H9 (cell line): ENCODE results near the gene MAP3K12. TPM values are rescaled to one million over a fixed set of nuclear protein-coding genes. Genes with fewer than 3 reads are reported as not detected.

Source experiments
- DNase-seq: peaks from one replicate; pipeline ENCODE4 v3.0.0-alpha.2; 2017
- H2AFZ ChIP-seq: one replicate; pipeline ENCODE4 v1.6.1; 2013; ENCODE audit warnings: mild to moderate bottlenecking, low read length, control low read depth, moderate library complexity
- H2AK5ac ChIP-seq: 2 replicates; pipeline ENCODE4 v1.6.1; 2013; ENCODE audit warnings: low read length, control low read depth, mixed read lengths; ENCODE audit not compliant: insufficient read length
- H2BK120ac ChIP-seq: one replicate; pipeline ENCODE4 v1.6.1; 2013; ENCODE audit warnings: low read depth, mild to moderate bottlenecking, low read length, control low read depth, inconsistent platforms; ENCODE audit not compliant: poor library complexity, severe bottlenecking
- H2BK12ac ChIP-seq: 2 replicates; pipeline ENCODE4 v1.6.1; 2013; ENCODE audit warnings: low read length, control low read depth, mixed read lengths, low read depth; ENCODE audit not compliant: insufficient read length
- H2BK15ac ChIP-seq: 2 replicates; pipeline ENCODE4 v1.6.1; 2013; ENCODE audit warnings: low read depth, low read length, control low read depth
- H2BK20ac ChIP-seq: one replicate; pipeline ENCODE4 v1.6.1; 2013; ENCODE audit warnings: low read depth, mild to moderate bottlenecking, low read length, control low read depth, inconsistent platforms; ENCODE audit not compliant: poor library complexity, severe bottlenecking
- H2BK5ac ChIP-seq: 2 replicates; pipeline ENCODE4 v1.6.1; 2013; ENCODE audit warnings: low read length, control low read depth, mixed read lengths; ENCODE audit not compliant: insufficient read length
- H3K14ac ChIP-seq: 2 replicates; pipeline ENCODE4 v1.6.1; 2013; ENCODE audit warnings: low read length, control low read depth; ENCODE audit not compliant: insufficient read depth
- H3K18ac ChIP-seq: 2 replicates; pipeline ENCODE4 v1.6.1; 2013; ENCODE audit warnings: low read depth, mild to moderate bottlenecking, mixed read lengths, low read length, control low read depth; ENCODE audit not compliant: insufficient read length
- H3K23ac ChIP-seq: 2 replicates; pipeline ENCODE4 v1.6.1; 2013; ENCODE audit warnings: low read length, control low read depth, mixed read lengths, low read depth; ENCODE audit not compliant: insufficient read length
- H3K23me2 ChIP-seq: 2 replicates; pipeline ENCODE4 v1.6.1; 2013; ENCODE audit warnings: low read depth, mild to moderate bottlenecking, mixed read lengths, low read length, control low read depth; ENCODE audit not compliant: insufficient read length, poor library complexity, severe bottlenecking
- H3K27ac ChIP-seq: 2 replicates; pipeline ENCODE4 v1.5.1; 2013; ENCODE audit warnings: low read length, control low read depth, mixed read lengths, low read depth; ENCODE audit not compliant: insufficient read length
- H3K27me3 ChIP-seq: 2 replicates; pipeline ENCODE4 v1.6.1; 2013; ENCODE audit warnings: low read length, control low read depth, inconsistent platforms; ENCODE audit not compliant: insufficient read depth
- H3K4ac ChIP-seq: 2 replicates; pipeline ENCODE4 v1.6.1; 2013; ENCODE audit warnings: low read depth, mild to moderate bottlenecking, control low read depth, inconsistent platforms, low read length, moderate library complexity
- H3K4me1 ChIP-seq: 2 replicates; pipeline ENCODE4 v1.6.1; 2013; ENCODE audit warnings: low read length, control low read depth, inconsistent platforms; ENCODE audit not compliant: insufficient read depth
- H3K4me2 ChIP-seq: 2 replicates; pipeline ENCODE4 v1.6.1; 2013; ENCODE audit warnings: low read length, control low read depth, mixed read lengths; ENCODE audit not compliant: insufficient read length, insufficient read depth
- H3K56ac ChIP-seq: 2 replicates; pipeline ENCODE4 v1.6.1; 2013; ENCODE audit warnings: low read depth, mild to moderate bottlenecking, mixed read lengths, low read length, control low read depth; ENCODE audit not compliant: insufficient read length
- H3K79me1 ChIP-seq: 2 replicates; pipeline ENCODE4 v1.6.1; 2013; ENCODE audit warnings: low read depth, mild to moderate bottlenecking, moderate library complexity, low read length, control low read depth, inconsistent platforms; ENCODE audit not compliant: insufficient read depth, poor library complexity, severe bottlenecking
- H3K79me2 ChIP-seq: 2 replicates; pipeline ENCODE4 v1.6.1; 2013; ENCODE audit warnings: low read length, control low read depth, inconsistent platforms; ENCODE audit not compliant: insufficient read depth
- H3K9ac ChIP-seq: 2 replicates; pipeline ENCODE4 v1.6.1; 2013; ENCODE audit warnings: low read length, control low read depth, mixed read lengths; ENCODE audit not compliant: insufficient read length; ENCODE audit errors: extremely low read depth
- H3K9me3 ChIP-seq: one replicate; pipeline ENCODE4 v1.6.1; 2013; ENCODE audit warnings: low read depth, low read length, inconsistent platforms; ENCODE audit not compliant: control insufficient read depth
- H3T11ph ChIP-seq: one replicate; pipeline ENCODE4 v1.6.1; 2013; ENCODE audit warnings: mild to moderate bottlenecking, low read length, control low read depth, inconsistent platforms
- H4K20me1 ChIP-seq: one replicate; pipeline ENCODE4 v1.6.1; 2013; ENCODE audit not compliant: control insufficient read depth, insufficient read length, insufficient read depth
- H4K5ac ChIP-seq: 2 replicates; pipeline ENCODE4 v1.6.1; 2013; ENCODE audit warnings: low read depth, mild to moderate bottlenecking, mixed read lengths, low read length, control low read depth; ENCODE audit not compliant: insufficient read length
- H4K8ac ChIP-seq: replicated peaks from 2 replicates; pipeline ENCODE4 v1.6.1; 2013; ENCODE audit warnings: low read length, control low read depth, mixed read lengths, low read depth; ENCODE audit not compliant: insufficient read length
- H4K91ac ChIP-seq: 2 replicates; pipeline ENCODE4 v1.6.1; 2013; ENCODE audit warnings: low read depth, mild to moderate bottlenecking, moderate library complexity, mixed read lengths, low read length, control low read depth; ENCODE audit not compliant: insufficient read length
- H3K27ac Mint-ChIP-seq, 3 experiments: 2 replicates in 2 of 3; 3 replicates in 1 of 3; pipeline ENCODE4 v1.8.0; 2020 to 2021; ENCODE audit warnings: mixed read lengths in 3 of 3, mild to moderate bottlenecking in 1 of 3, moderate library complexity in 1 of 3
- H3K27me3 Mint-ChIP-seq: 2 replicates; pipeline ENCODE4 v1.8.0; 2021; ENCODE audit warnings: low read depth, mild to moderate bottlenecking, moderate library complexity, mixed read lengths
- H3K36me3 Mint-ChIP-seq, 3 experiments: 2 replicates in 2 of 3; 3 replicates in 1 of 3; pipeline ENCODE4 v1.8.0; 2020 to 2021; ENCODE audit warnings: low read depth in 3 of 3, mixed read lengths in 3 of 3; ENCODE audit not compliant: insufficient read depth in 1 of 3
- H3K4me1 Mint-ChIP-seq, 2 experiments: 2 replicates each; pipeline ENCODE4 v1.8.0; 2020; ENCODE audit warnings: mixed read lengths in 2 of 2
- H3K4me3 Mint-ChIP-seq, 2 experiments: 2 replicates in 1 of 2; 3 replicates in 1 of 2; pipeline ENCODE4 v1.8.0; 2020 to 2021; ENCODE audit warnings: mild to moderate bottlenecking in 2 of 2, mixed read lengths in 2 of 2, moderate library complexity in 1 of 2
- H3K9me3 Mint-ChIP-seq, 2 experiments: 2 replicates in 1 of 2; 3 replicates in 1 of 2; pipeline ENCODE4 v1.8.0; 2020; ENCODE audit warnings: mild to moderate bottlenecking in 2 of 2, mixed read lengths in 2 of 2, moderate library complexity in 1 of 2
- WGBS: extraction: QIAGEN DNeasy Blood & Tissue Kit; methylation state at CpG from one replicate; pipeline ENCODE4 v1.1.7; 2013; ENCODE audit warnings: missing lambda C conversion rate, low lambda C conversion rate, mixed read lengths; ENCODE audit not compliant: insufficient read length; ENCODE audit errors: extremely low coverage; 5-methylcytosine and 5-hydroxymethylcytosine counted together
- total RNA-seq: library from RNA; stranded (reverse); gene quantifications from 2 replicates; pipeline ENCODE4 v1.2.1, GENCODE V29; 2021
- TF ChIP-seq, protein P1 (sequence below): fragments of 200-600 bp; sonication (generic); conservative IDR thresholded peaks from 3 replicates; pipeline ENCODE4 v1.8.0; 2021; ENCODE audit warnings: antibody characterized with exemption, mild to moderate bottlenecking

MAP3K12 gene
- total RNA-seq, 1 experiment from 2014 or later: 22.3 TPM

DNA sequence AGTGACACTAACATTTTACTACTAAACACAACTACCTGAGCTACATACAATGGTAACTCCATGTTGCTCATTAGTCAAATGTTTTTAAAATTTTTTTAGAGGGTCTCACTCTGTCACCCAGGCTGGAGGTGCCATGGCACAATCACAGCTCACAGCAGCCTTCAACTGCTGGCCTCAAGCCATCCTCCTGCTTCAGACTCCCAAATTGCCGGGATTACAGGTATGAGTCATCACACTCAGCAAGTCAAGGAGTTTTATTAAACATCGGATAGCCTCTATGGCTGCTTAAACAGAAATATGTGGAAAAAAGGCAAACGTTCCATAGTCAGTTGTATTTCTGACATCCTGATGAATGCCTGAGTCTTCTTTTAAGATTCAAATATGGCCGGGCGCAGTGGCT lies 19.1 kb upstream of the MAP3K12 start:
- no peak overlapping the region for H3K14ac ChIP-seq
- H3K79me2 ChIP-seq: no peaks in the 10 kb centered on the region
- no peak overlapping the region for H2BK120ac ChIP-seq
- Mint-ChIP-seq H3K27me3 (no peaks in the 10 kb centered on the region), H3K9me3 (no peaks in the 10 kb centered on the region), H3K4me1 (peaks cover 0 to 8% of the 10 kb centered on the region in 2 experiments; a peak in 3 of 4 replicates), H3K4me3 (no peak overlapping the region), H3K27ac (no peak overlapping the region), H3K36me3 (peaks cover 9 to 56% (median 16%) of the 10 kb centered on the region in 3 experiments; a peak in 6 of 7 replicates)
- H3K56ac ChIP-seq: no peak overlapping the region
- no peak overlapping the region for H2AK5ac ChIP-seq
- no peak overlapping the region for H3T11ph ChIP-seq
- H2BK12ac ChIP-seq: no peak overlapping the region
- H3K4ac ChIP-seq: no peak overlapping the region
- no peak overlapping the region for H2AFZ ChIP-seq
- no peaks in the 10 kb centered on the region for H3K79me1 ChIP-seq
- no peaks in the 10 kb centered on the region; the same call in 1 of the 2 replicates for H3K4me1 ChIP-seq
- no peaks in the 10 kb centered on the region for H3K27me3 ChIP-seq
- H4K8ac ChIP-seq: no peak overlapping the region
- no peak overlapping the region for H2BK20ac ChIP-seq
- H3K23me2 ChIP-seq: no peaks in the 10 kb centered on the region
- WGBS: no CpG with 5 or more reads among the region's 5 CpGs
- no peak overlapping the region for H4K5ac ChIP-seq
- H3K23ac ChIP-seq: no peak overlapping the region
- DNase-seq: no peak
- no peaks in the 10 kb centered on the region for H4K20me1 ChIP-seq
- H3K4me2 ChIP-seq: no peak overlapping the region
- no peak overlapping the region for H2BK15ac ChIP-seq
- no peak overlapping the region for H3K9ac ChIP-seq
- H4K91ac ChIP-seq: no peak overlapping the region
- H2BK5ac ChIP-seq: no peak overlapping the region
- H3K18ac ChIP-seq: no peak overlapping the region
- H3K27ac ChIP-seq: no peak overlapping the region
- no peaks in the 10 kb centered on the region for H3K9me3 ChIP-seq
- TF ChIP-seq, protein P1, sequence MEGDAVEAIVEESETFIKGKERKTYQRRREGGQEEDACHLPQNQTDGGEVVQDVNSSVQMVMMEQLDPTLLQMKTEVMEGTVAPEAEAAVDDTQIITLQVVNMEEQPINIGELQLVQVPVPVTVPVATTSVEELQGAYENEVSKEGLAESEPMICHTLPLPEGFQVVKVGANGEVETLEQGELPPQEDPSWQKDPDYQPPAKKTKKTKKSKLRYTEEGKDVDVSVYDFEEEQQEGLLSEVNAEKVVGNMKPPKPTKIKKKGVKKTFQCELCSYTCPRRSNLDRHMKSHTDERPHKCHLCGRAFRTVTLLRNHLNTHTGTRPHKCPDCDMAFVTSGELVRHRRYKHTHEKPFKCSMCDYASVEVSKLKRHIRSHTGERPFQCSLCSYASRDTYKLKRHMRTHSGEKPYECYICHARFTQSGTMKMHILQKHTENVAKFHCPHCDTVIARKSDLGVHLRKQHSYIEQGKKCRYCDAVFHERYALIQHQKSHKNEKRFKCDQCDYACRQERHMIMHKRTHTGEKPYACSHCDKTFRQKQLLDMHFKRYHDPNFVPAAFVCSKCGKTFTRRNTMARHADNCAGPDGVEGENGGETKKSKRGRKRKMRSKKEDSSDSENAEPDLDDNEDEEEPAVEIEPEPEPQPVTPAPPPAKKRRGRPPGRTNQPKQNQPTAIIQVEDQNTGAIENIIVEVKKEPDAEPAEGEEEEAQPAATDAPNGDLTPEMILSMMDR: no peak
